ENCODE results near the gene NUDT17. TPM values are rescaled to one million over a fixed set of nuclear protein-coding genes. Genes with fewer than 3 reads are reported as not detected.
A peak's percentile ranks its signal among the peaks of the same experiment; 100 is the strongest.
"Not testable (repeated sequence)": the region's sequence is repeated elsewhere in the genome, so short reads cannot be mapped to it uniquely, and the experiment has no call there.

Gene NUDT17
- total RNA-seq, 6 donors from 2014 or later, result 2.1 to 11.0 (median 4.8) TPM

GRCh38 chr1:145824499-145824842, 21.0 kb upstream of the NUDT17 start:
- H3K36me3 ChIP-seq, result peaks cover 19 to 39% (median 26%) of the 10 kb centered on the region in 4 donors
- H3K27me3 ChIP-seq, result no peaks in the 10 kb centered on the region
- no peak for DNase-seq
- peaks cover 8 to 14% (median 12%) of the 10 kb centered on the region in 4 donors for H3K4me1 ChIP-seq
- peak overlapping the region; percentile 58 to 90 (median 80) for H3K4me3 ChIP-seq
- no peak for TF ChIP-seq POLR2A (IDR thresholded peaks at IDR 0.05)
- TF ChIP-seq CTCF (IDR thresholded peaks at IDR 0.05), result no peak
- no peak for TF ChIP-seq POLR2AphosphoS5 (IDR thresholded peaks at IDR 0.05)
- TF ChIP-seq EP300 (IDR thresholded peaks at IDR 0.05), result no peak
- ATAC-seq (ENCODE audit: low FRiP score in 2 of 2), result no peak
- H3K9me3 ChIP-seq, result no peaks in the 10 kb centered on the region
- 0% methylated on average over 7 of the region's 7 CpGs for WGBS, 2 donors
- H3K27ac ChIP-seq, result peak overlapping the region; percentile 90 to 98 (median 96)

GRCh38 chr1:145826030-145826429, 19.4 kb upstream of the NUDT17 start:
- no peaks in the 10 kb centered on the region for H3K27me3 ChIP-seq
- 76 to 92% methylated on average over 2 of the region's 2 CpGs for WGBS, 2 donors
- H3K36me3 ChIP-seq, result peaks cover 24 to 55% (median 42%) of the 10 kb centered on the region in 4 donors
- TF ChIP-seq EP300 (IDR thresholded peaks at IDR 0.05) (no peak), POLR2AphosphoS5 (IDR thresholded peaks at IDR 0.05) (no peak), POLR2A (IDR thresholded peaks at IDR 0.05) (no peak), CTCF (IDR thresholded peaks at IDR 0.05) (no peak)
- H3K9me3 ChIP-seq, result no peaks in the 10 kb centered on the region
- no peak overlapping the region for H3K4me3 ChIP-seq
- ATAC-seq (ENCODE audit: low FRiP score in 2 of 2) (no peak), DNase-seq (no peak)
- H3K4me1 ChIP-seq, result peaks cover 8 to 14% (median 12%) of the 10 kb centered on the region in 4 donors
- no peak overlapping the region for H3K27ac ChIP-seq

- ATAC-seq (ENCODE audit: low FRiP score in 2 of 2), result no peak
- Histone ChIP-seq H3K27me3 (no peaks in the 10 kb centered on the region), H3K27ac (no peak overlapping the region), H3K4me3 (no peak overlapping the region), H3K36me3 (peaks cover 24 to 74% (median 59%) of the 10 kb centered on the region in 4 donors), H3K9me3 (no peaks in the 10 kb centered on the region), H3K4me1 (peaks cover 8 to 14% (median 12%) of the 10 kb centered on the region in 4 donors)
- TF ChIP-seq POLR2AphosphoS5 (IDR thresholded peaks at IDR 0.05) (no peak), EP300 (IDR thresholded peaks at IDR 0.05) (no peak), POLR2A (IDR thresholded peaks at IDR 0.05) (no peak), CTCF (IDR thresholded peaks at IDR 0.05) (no peak)
- no peak for DNase-seq
Measured at GRCh38 chr1:145827966-145828365, 17.5 kb upstream of the NUDT17 start.

- Histone ChIP-seq H3K4me1 (peaks cover 8 to 14% (median 12%) of the 10 kb centered on the region in 4 donors), H3K36me3 (peaks cover 28 to 80% (median 64%) of the 10 kb centered on the region in 4 donors), H3K4me3 (no peak overlapping the region), H3K27ac (no peak overlapping the region), H3K27me3 (no peaks in the 10 kb centered on the region), H3K9me3 (no peaks in the 10 kb centered on the region)
- no peak for DNase-seq
- ATAC-seq (ENCODE audit: low FRiP score in 2 of 2), result no peak
- TF ChIP-seq POLR2A (IDR thresholded peaks at IDR 0.05) (no peak), POLR2AphosphoS5 (IDR thresholded peaks at IDR 0.05) (no peak), EP300 (IDR thresholded peaks at IDR 0.05) (no peak), CTCF (IDR thresholded peaks at IDR 0.05) (no peak)
Measured at GRCh38 chr1:145828367-145829026, 16.9 kb upstream of the NUDT17 start.

DNA sequence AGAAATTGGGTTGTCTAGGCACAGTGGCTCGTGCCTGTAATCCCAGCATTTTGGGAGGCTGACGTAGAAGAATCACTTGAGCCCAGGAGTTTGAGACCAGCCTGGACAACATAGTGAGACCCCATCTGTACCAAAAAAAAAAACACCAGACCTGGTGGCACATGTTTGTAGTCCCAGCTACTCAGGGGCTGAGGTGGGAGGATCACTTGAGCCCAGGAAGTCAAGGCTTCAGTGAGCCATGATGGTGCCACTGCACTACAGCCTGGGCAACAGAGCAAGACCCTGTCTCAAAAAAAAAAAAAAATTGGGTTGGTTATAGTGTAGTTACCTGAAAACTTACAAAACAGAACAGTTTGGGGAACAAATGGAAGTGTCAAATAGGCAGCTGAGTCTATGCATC, 14.6 kb upstream of the NUDT17 start:
- H3K27me3 ChIP-seq; DNase-seq; H3K27ac ChIP-seq; H3K4me3 ChIP-seq; H3K4me1 ChIP-seq; H3K9me3 ChIP-seq; ATAC-seq (ENCODE audit: low FRiP score in 2 of 2): not testable (repeated sequence)
- WGBS, 2 donors, result 100% methylated on average over 2 of the region's 2 CpGs
- peaks cover 37 to 100% (median 85%) of the 10 kb centered on the region in 4 donors for H3K36me3 ChIP-seq

All from upper lobe of left lung (tissue), 6 donors.